Activated naive CD8-positive, alpha-beta T cell treated with anti-CD3 and anti-CD28 coated beads for 36 hours (primary cell): ENCODE data around the gene ARF5. TPM values are rescaled to one million over a fixed set of nuclear protein-coding genes. Genes with fewer than 3 reads are reported as not detected.

Experiments
- DNase-seq: peaks from one replicate; pipeline ENCODE4 v3.0.0; 2021
- H3K27ac Mint-ChIP-seq: one replicate; pipeline ENCODE4 v1.8.0; 2022; ENCODE audit warnings: mild to moderate bottlenecking, moderate library complexity, mixed read lengths
- H3K27me3 Mint-ChIP-seq: one replicate; pipeline ENCODE4 v1.8.0; 2022; ENCODE audit warnings: mild to moderate bottlenecking, mixed read lengths
- H3K36me3 Mint-ChIP-seq: one replicate; pipeline ENCODE4 v1.8.0; 2021; ENCODE audit warnings: mild to moderate bottlenecking, mixed read lengths
- H3K4me1 Mint-ChIP-seq: one replicate; pipeline ENCODE4 v1.8.0; 2021; ENCODE audit warnings: mixed read lengths
- H3K4me3 Mint-ChIP-seq: one replicate; pipeline ENCODE4 v1.8.0; 2022; ENCODE audit warnings: mild to moderate bottlenecking, moderate library complexity, mixed read lengths
- H3K9me3 Mint-ChIP-seq: one replicate; pipeline ENCODE4 v1.8.0; 2022; ENCODE audit warnings: mixed read lengths
- total RNA-seq, 2 experiments: library from RNA; stranded (reverse); gene quantifications; one replicate each; pipeline ENCODE4 v1.2.3, GENCODE V29; 2021

ARF5 gene
- total RNA-seq, 2 experiments from 2014 or later, result 93.1 to 93.6 TPM

GRCh38 chr7:127581716-127582115, 6.5 kb upstream of the ARF5 start:
- no peaks in the 10 kb centered on the region for H3K9me3 Mint-ChIP-seq
- no peak overlapping the region for H3K4me3 Mint-ChIP-seq
- peaks cover 41% of the 10 kb centered on the region for H3K4me1 Mint-ChIP-seq
- peaks cover 13% of the 10 kb centered on the region for H3K36me3 Mint-ChIP-seq
- DNase-seq, result no peak
- H3K27ac Mint-ChIP-seq, result no peak overlapping the region
- no peaks in the 10 kb centered on the region for H3K27me3 Mint-ChIP-seq

- H3K27me3 Mint-ChIP-seq, result no peaks in the 10 kb centered on the region
- H3K27ac Mint-ChIP-seq, result no peak overlapping the region
- H3K9me3 Mint-ChIP-seq, result no peaks in the 10 kb centered on the region
- no peak overlapping the region for H3K4me3 Mint-ChIP-seq
- DNase-seq, result no peak
- peaks cover 13% of the 10 kb centered on the region for H3K36me3 Mint-ChIP-seq
- peaks cover 41% of the 10 kb centered on the region for H3K4me1 Mint-ChIP-seq
Measured at GRCh38 chr7:127582361-127582760, 5.8 kb upstream of the ARF5 start.

GRCh38 chr7:127584648-127585043, 3.6 kb upstream of the ARF5 start:
- no peaks in the 10 kb centered on the region for H3K9me3 Mint-ChIP-seq
- no peaks in the 10 kb centered on the region for H3K27me3 Mint-ChIP-seq
- H3K4me1 Mint-ChIP-seq, result peaks cover 46% of the 10 kb centered on the region
- H3K27ac Mint-ChIP-seq, result peak overlapping the region; percentile 83
- H3K36me3 Mint-ChIP-seq, result peaks cover 5% of the 10 kb centered on the region
- peak overlapping the region; percentile 90 for H3K4me3 Mint-ChIP-seq
- DNase-seq, result no peak

GRCh38 chr7:127585044-127585953, 2.9 kb upstream of the ARF5 start, which contains the start of gene GCC1:
Gene GCC1 (minus strand): TSS chr7:127585596. CDS start chr7:127585182, 414 bp downstream.
- Mint-ChIP-seq H3K27ac (peak within 1 kb of the TSS; percentile 83), H3K4me1 (peaks cover 51% of the 10 kb centered on the region), H3K36me3 (peaks cover 5% of the 10 kb centered on the region), H3K9me3 (no peaks in the 10 kb centered on the region), H3K4me3 (peak within 1 kb of the TSS; percentile 90), H3K27me3 (no peaks in the 10 kb centered on the region)
- peak; percentile 94 for DNase-seq

- Mint-ChIP-seq H3K36me3 (peaks cover 10% of the 10 kb centered on the region), H3K27me3 (no peaks in the 10 kb centered on the region), H3K4me1 (peaks cover 49% of the 10 kb centered on the region), H3K9me3 (no peaks in the 10 kb centered on the region), H3K4me3 (no peak overlapping the region), H3K27ac (no peak overlapping the region)
- DNase-seq, result no peak
Measured at GRCh38 chr7:127586346-127586745, 1.9 kb upstream of the ARF5 start.

DNA sequence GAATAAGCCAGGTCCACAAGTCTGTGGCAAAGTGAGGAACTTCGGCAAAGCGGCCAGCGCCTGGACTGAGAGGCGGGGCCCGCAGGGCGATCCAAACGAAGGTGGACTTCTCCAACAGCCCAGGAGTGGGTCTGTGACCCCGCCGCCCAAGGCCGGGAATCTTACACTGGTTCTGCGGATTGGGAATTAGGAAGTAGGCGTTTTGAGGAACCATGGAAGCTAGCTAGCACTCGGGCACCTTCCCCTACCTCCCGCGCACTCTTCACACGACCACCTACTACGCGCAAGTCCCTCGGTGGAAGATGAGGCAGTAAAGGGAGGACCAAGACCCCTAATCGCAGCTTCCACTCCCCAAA, 570 bp upstream of the ARF5 start:
- no peaks in the 10 kb centered on the region for H3K27me3 Mint-ChIP-seq
- no peak overlapping the region for H3K27ac Mint-ChIP-seq
- H3K36me3 Mint-ChIP-seq, result peaks cover 12% of the 10 kb centered on the region
- no peak for DNase-seq
- H3K9me3 Mint-ChIP-seq, result no peaks in the 10 kb centered on the region
- peaks cover 42% of the 10 kb centered on the region for H3K4me1 Mint-ChIP-seq
- peak overlapping the region; percentile 67 for H3K4me3 Mint-ChIP-seq

GRCh38 chr7:127588697-127589482, 679 bp downstream of the ARF5 start:
- Mint-ChIP-seq H3K4me1 (peaks cover 32% of the 10 kb centered on the region), H3K4me3 (peak overlapping the region; percentile 99), H3K36me3 (peaks cover 7% of the 10 kb centered on the region), H3K27ac (peak overlapping the region; percentile 92), H3K9me3 (no peaks in the 10 kb centered on the region), H3K27me3 (no peaks in the 10 kb centered on the region)
- DNase-seq, result peak; percentile 30

DNA sequence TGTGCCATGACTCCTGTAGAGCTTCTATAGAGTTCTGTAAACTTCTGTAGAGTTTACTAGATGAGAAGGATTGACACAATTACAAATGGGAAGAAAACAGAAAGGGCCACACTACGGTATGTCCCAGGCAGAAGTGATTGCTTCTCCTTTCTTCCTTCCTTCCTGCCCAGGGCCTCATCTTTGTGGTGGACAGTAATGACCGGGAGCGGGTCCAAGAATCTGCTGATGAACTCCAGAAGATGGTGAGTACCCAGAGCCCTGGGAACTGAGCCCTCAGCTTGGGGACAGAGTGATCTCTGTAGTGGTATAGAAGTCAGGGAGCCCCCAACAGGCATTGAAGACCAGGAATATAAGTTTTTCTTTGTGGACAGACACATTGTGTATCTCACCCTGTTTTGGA, 1.7 kb downstream of the ARF5 start:
- no peaks in the 10 kb centered on the region for H3K9me3 Mint-ChIP-seq
- H3K4me3 Mint-ChIP-seq, result peak overlapping the region; percentile 99
- no peak overlapping the region for H3K27ac Mint-ChIP-seq
- H3K36me3 Mint-ChIP-seq, result peaks cover 7% of the 10 kb centered on the region
- peaks cover 28% of the 10 kb centered on the region for H3K4me1 Mint-ChIP-seq
- no peaks in the 10 kb centered on the region for H3K27me3 Mint-ChIP-seq
- no peak for DNase-seq

- H3K4me1 Mint-ChIP-seq, result peaks cover 23% of the 10 kb centered on the region
- H3K36me3 Mint-ChIP-seq, result peaks cover 7% of the 10 kb centered on the region
- H3K27ac Mint-ChIP-seq, result peak overlapping the region; percentile 62
- no peaks in the 10 kb centered on the region for H3K27me3 Mint-ChIP-seq
- no peak overlapping the region for H3K4me3 Mint-ChIP-seq
- no peak for DNase-seq
- no peaks in the 10 kb centered on the region for H3K9me3 Mint-ChIP-seq
Measured at GRCh38 chr7:127591189-127591588, 3.0 kb downstream of the ARF5 start.

GRCh38 chr7:127591591-127591990, 3.4 kb downstream of the ARF5 start:
- Mint-ChIP-seq H3K36me3 (peaks cover 7% of the 10 kb centered on the region), H3K9me3 (no peaks in the 10 kb centered on the region), H3K4me3 (no peak overlapping the region), H3K27me3 (no peaks in the 10 kb centered on the region), H3K4me1 (peaks cover 23% of the 10 kb centered on the region), H3K27ac (peak overlapping the region; percentile 62)
- no peak for DNase-seq

DNA sequence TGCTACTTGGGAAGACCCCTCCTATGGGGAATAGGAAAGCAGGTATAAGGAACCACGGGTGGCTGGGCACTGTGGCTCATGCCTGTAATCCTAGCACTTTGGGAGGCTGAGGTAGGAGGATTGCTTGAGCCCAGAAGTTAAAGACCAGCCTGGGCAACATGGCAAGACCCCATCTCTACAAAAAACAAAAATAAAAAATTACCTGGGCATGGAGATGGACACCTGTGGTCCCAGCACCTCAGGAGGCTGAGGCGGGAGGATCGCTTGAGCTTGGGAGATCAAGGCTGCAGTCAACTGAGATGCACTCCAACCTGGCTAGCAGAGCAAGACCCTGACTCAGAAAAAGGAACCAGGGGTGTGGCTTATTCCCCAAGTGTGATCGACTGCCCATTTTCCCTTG, 4.3 kb downstream of the ARF5 start:
- Mint-ChIP-seq H3K27ac (no peak overlapping the region), H3K9me3 (no peaks in the 10 kb centered on the region), H3K4me1 (peaks cover 22% of the 10 kb centered on the region), H3K36me3 (peaks cover 7% of the 10 kb centered on the region), H3K4me3 (no peak overlapping the region), H3K27me3 (no peaks in the 10 kb centered on the region)
- no peak for DNase-seq

GRCh38 chr7:127594490-127594889, 6.3 kb downstream of the ARF5 start:
- no peaks in the 10 kb centered on the region for H3K9me3 Mint-ChIP-seq
- no peaks in the 10 kb centered on the region for H3K27me3 Mint-ChIP-seq
- no peak overlapping the region for H3K27ac Mint-ChIP-seq
- peaks cover 7% of the 10 kb centered on the region for H3K36me3 Mint-ChIP-seq
- no peak for DNase-seq
- peaks cover 17% of the 10 kb centered on the region for H3K4me1 Mint-ChIP-seq
- H3K4me3 Mint-ChIP-seq, result no peak overlapping the region

DNA sequence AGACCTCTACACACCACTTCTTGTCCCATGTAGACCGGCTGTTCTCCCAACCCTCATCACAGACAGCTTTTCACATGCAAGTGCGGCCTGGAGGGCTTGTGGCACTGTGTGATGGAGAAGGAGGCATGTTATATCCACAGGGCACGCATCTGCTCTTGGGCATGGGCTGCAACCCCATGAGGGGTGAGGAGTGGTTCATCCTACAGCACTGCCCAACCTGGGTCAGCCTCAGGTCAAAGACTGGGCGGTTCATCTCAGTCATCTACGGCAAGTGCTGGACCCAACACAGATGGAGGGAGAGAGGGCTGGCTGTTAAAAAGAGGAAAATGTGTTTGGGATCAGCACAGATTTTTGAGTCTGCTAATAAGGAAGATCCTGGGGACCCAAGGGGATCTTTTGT, 7.5 kb downstream of the ARF5 start:
- no peak overlapping the region for H3K4me3 Mint-ChIP-seq
- H3K27ac Mint-ChIP-seq, result no peak overlapping the region
- no peaks in the 10 kb centered on the region for H3K27me3 Mint-ChIP-seq
- H3K36me3 Mint-ChIP-seq, result peaks cover 6% of the 10 kb centered on the region
- no peak for DNase-seq
- H3K9me3 Mint-ChIP-seq, result no peaks in the 10 kb centered on the region
- peaks cover 8% of the 10 kb centered on the region for H3K4me1 Mint-ChIP-seq

- DNase-seq, result no peak
- no peaks in the 10 kb centered on the region for H3K36me3 Mint-ChIP-seq
- no peaks in the 10 kb centered on the region for H3K9me3 Mint-ChIP-seq
- no peak overlapping the region for H3K4me3 Mint-ChIP-seq
- peaks cover 2% of the 10 kb centered on the region for H3K4me1 Mint-ChIP-seq
- H3K27me3 Mint-ChIP-seq, result no peaks in the 10 kb centered on the region
- no peak overlapping the region for H3K27ac Mint-ChIP-seq
Measured at GRCh38 chr7:127598318-127598717, 10.1 kb downstream of the ARF5 start.

- no peaks in the 10 kb centered on the region for H3K9me3 Mint-ChIP-seq
- H3K36me3 Mint-ChIP-seq, result no peaks in the 10 kb centered on the region
- no peak overlapping the region for H3K27ac Mint-ChIP-seq
- H3K27me3 Mint-ChIP-seq, result no peaks in the 10 kb centered on the region
- no peak for DNase-seq
- no peak overlapping the region for H3K4me3 Mint-ChIP-seq
- no peaks in the 10 kb centered on the region for H3K4me1 Mint-ChIP-seq
Measured at GRCh38 chr7:127600885-127601284, 12.7 kb downstream of the ARF5 start.
